GM12872 (cell line): Measurements from ENCODE around the gene OVCA2.

Experiments
- TF ChIP-seq, protein P1 (sequence below): IDR thresholded peaks from 3 replicates; pipeline ENCODE4 v1.5.1; 2011; ENCODE audit warnings: low read depth, mild to moderate bottlenecking, low read length, moderate library complexity; ENCODE audit not compliant: insufficient read depth

The OVCA2 gene

DNA sequence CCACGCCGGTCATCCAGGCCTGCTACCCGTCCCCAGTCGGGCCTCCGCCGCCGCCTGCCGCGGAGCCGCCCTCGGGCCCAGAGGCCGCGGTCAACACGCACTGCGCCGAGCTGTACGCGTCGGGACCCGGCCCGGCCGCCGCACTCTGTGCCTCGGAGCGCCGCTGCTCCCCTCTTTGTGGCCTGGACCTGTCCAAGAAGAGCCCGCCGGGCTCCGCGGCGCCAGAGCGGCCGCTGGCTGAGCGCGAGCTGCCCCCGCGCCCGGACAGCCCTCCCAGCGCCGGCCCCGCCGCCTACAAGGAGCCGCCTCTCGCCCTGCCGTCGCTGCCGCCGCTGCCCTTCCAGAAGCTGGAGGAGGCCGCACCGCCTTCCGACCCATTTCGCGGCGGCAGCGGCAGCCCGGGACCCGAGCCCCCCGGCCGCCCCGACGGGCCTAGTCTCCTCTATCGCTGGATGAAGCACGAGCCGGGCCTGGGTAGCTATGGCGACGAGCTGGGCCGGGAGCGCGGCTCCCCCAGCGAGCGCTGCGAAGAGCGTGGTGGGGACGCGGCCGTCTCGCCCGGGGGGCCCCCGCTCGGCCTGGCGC lies 15.4 kb downstream of the OVCA2 start:
- TF ChIP-seq, protein P1, sequence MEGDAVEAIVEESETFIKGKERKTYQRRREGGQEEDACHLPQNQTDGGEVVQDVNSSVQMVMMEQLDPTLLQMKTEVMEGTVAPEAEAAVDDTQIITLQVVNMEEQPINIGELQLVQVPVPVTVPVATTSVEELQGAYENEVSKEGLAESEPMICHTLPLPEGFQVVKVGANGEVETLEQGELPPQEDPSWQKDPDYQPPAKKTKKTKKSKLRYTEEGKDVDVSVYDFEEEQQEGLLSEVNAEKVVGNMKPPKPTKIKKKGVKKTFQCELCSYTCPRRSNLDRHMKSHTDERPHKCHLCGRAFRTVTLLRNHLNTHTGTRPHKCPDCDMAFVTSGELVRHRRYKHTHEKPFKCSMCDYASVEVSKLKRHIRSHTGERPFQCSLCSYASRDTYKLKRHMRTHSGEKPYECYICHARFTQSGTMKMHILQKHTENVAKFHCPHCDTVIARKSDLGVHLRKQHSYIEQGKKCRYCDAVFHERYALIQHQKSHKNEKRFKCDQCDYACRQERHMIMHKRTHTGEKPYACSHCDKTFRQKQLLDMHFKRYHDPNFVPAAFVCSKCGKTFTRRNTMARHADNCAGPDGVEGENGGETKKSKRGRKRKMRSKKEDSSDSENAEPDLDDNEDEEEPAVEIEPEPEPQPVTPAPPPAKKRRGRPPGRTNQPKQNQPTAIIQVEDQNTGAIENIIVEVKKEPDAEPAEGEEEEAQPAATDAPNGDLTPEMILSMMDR: no peak

GRCh38 chr17:2057760-2058585 lies 16.2 kb downstream of the OVCA2 start:
- TF ChIP-seq, protein P1: no peak

GRCh38 chr17:2058586-2059546 lies 17.0 kb downstream of the OVCA2 start:
- TF ChIP-seq, protein P1: peak; percentile 84

DNA sequence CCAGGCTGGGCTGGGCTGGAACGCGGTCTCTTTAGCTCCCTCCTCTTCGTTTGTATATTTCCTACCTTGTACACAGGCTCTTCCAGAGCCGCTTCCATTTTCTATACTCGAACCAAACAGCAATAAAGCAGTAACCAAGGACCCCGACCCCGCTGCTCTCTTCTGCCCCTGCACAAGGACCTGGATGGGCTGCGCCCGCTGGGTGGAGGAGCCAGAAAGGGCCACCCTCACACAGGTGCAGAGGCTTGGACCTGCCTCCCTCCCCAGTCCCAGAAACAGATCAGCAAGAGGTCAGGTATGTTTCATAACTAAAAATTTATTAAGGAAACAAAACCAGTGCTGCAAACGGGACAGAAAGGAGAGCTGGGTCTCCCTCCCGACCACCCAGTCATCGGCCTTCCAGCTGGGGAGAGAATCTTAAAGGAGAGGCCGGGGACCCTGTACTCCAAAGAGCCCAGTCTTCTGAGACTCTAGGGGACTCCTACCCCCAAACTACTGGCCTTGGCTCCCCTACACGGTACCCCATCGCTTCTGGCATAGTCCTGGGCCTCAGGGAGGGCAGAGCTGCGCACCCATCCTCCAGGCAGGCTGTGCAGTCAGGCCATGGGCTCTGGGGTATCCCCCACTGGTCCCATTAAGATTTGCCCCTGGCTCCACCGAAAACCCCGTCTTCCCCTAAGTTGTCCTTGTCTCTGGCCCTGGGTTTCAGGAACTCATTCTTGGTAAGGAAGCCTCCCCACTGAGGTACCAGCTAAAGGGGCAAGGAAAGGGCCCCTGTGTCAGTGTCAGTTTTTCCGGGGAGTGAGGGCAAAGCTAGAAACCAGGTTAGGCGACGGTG lies 17.9 kb downstream of the OVCA2 start:
- TF ChIP-seq, protein P1: no peak

- TF ChIP-seq, protein P1: no peak
These were observed 18.5 kb downstream of the OVCA2 start for GRCh38 chr17:2060385-2060658.

DNA sequence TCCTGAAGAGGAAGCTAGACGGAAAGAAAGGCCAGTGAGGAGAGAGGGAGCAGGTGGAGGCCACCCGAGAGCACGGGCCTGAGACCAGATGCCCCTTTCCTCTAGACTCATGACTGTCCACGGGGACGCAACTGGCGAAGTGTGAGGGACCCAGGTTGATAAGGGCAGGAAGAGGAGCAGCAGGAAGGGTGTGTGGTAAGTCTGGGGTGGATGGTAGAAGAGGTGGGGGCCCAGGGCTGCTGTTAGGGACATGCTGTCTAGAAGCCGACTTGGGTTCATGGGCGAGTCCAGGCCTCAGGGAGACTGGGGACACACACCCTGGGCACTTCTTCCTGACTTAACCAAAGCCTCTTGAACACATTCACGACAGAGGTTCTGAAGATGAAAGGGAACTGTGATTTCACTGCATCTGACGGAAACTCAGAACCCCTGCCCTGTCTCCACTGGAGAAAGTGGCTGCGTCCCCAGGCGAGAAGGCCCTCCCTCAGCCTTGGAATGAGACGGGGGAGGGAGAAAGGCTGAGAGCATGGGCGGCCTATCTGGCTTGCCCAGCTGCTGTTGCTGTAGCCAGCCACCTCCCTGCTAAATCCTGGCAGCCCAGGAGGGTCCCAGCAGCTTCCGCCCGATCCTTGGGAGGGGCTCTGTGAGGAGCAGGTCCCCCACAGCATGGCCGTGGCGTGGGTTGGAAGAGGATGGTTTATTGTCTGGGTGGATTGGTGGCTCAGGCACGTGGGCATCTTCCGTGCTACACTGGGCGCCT lies 19.0 kb downstream of the OVCA2 start:
- TF ChIP-seq, protein P1: no peak
